Measurements from ENCODE around the gene OR5V1. TPM values are rescaled to one million over a fixed set of nuclear protein-coding genes. Genes with fewer than 3 reads are reported as not detected.
"Not testable (repeated sequence)": the region's sequence is repeated elsewhere in the genome, so short reads cannot be mapped to it uniquely, and the experiment has no call there.

Gene OR5V1
- total RNA-seq, 4 donors from 2014 or later: not detected

DNA sequence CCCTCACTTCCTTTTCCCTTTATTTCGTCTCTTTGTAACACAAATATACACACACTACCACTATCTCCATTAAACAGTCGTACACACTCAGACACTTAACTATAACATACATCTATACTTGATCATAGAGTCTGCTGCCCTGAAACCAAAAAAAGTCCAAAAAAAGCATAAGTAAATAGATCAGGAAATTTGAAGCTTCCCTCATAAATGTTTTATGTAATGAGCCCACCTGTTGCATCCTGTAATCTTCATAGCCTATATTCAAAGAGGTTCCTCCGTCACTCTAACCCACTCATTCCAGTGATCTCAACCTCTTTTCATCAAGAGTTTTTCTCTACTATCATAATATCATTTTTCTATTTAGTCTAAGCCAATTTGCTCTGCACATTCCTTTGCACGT is 19.9 kb upstream of the OR5V1 start:
- H3K4me1 ChIP-seq: no peaks in the 10 kb centered on the region
- H3K9me3 ChIP-seq: no peaks in the 10 kb centered on the region
- H3K4me3 ChIP-seq: no peak overlapping the region
- no peaks in the 10 kb centered on the region for H3K36me3 ChIP-seq
- DNase-seq (ENCODE audit: low spot score in 2 of 2): no peak
- WGBS, 2 donors: 68 to 69% methylated on average over 4 of the region's 4 CpGs
- TF ChIP-seq, protein P1, sequence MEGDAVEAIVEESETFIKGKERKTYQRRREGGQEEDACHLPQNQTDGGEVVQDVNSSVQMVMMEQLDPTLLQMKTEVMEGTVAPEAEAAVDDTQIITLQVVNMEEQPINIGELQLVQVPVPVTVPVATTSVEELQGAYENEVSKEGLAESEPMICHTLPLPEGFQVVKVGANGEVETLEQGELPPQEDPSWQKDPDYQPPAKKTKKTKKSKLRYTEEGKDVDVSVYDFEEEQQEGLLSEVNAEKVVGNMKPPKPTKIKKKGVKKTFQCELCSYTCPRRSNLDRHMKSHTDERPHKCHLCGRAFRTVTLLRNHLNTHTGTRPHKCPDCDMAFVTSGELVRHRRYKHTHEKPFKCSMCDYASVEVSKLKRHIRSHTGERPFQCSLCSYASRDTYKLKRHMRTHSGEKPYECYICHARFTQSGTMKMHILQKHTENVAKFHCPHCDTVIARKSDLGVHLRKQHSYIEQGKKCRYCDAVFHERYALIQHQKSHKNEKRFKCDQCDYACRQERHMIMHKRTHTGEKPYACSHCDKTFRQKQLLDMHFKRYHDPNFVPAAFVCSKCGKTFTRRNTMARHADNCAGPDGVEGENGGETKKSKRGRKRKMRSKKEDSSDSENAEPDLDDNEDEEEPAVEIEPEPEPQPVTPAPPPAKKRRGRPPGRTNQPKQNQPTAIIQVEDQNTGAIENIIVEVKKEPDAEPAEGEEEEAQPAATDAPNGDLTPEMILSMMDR (IDR thresholded peaks at IDR 0.05): no peak
- no peak for TF ChIP-seq POLR2A (IDR thresholded peaks at IDR 0.05)
- H3K27ac ChIP-seq: no peak overlapping the region
- no peaks in the 10 kb centered on the region for H3K27me3 ChIP-seq

DNA sequence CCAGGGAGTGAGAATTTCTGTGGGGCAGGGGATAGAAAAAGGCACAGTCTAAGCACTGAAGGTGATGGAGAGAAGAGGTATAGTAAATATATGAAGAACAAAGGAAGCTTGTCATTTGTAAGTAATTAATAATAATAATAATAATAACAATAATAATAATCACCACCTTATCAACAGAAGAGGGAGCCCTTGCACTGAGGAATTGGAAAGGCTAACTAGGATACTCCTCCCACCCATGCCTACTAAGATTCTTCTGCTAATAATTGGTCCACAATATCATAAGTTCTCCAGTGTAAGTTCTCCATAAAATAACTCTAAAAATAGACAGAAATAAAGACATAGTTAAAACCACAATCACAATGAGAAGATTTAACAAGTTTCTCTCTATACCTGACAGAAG is 7.3 kb upstream of the OR5V1 start:
- no peaks in the 10 kb centered on the region for H3K36me3 ChIP-seq
- H3K27ac ChIP-seq: no peak overlapping the region
- peaks cover 0 to 4% (median 0%) of the 10 kb centered on the region in 4 donors for H3K9me3 ChIP-seq
- no peak for TF ChIP-seq EP300 (IDR thresholded peaks at IDR 0.05)
- TF ChIP-seq, protein P1 (IDR thresholded peaks at IDR 0.05): no peak
- H3K4me1 ChIP-seq: no peaks in the 10 kb centered on the region
- no peak overlapping the region for H3K4me3 ChIP-seq
- H3K27me3 ChIP-seq: no peaks in the 10 kb centered on the region
- DNase-seq (ENCODE audit: low spot score in 2 of 2): no peak

- Histone ChIP-seq H3K4me3 (no peak within 1 kb of the TSS), H3K4me1 (no peaks in the 10 kb centered on the region), H3K27ac (no peak within 1 kb of the TSS), H3K36me3 (no peaks in the 10 kb centered on the region), H3K27me3 (no peaks in the 10 kb centered on the region), H3K9me3 (peaks cover 0 to 4% (median 0%) of the 10 kb centered on the region in 4 donors)
- no peak for DNase-seq (ENCODE audit: low spot score in 2 of 2)
- TF ChIP-seq EP300 (IDR thresholded peaks at IDR 0.05) (no peak), POLR2A (IDR thresholded peaks at IDR 0.05) (no peak)
- TF ChIP-seq, protein P1 (IDR thresholded peaks at IDR 0.05): no peak
- WGBS, 2 donors: 85 to 100% methylated on average over 1 of the region's 1 CpG
Observed at GRCh38 chr6:29375191-29375590, 6.5 kb upstream of the OR5V1 start, which contains the start of gene OR12D3. OR12D3 (minus strand) TSS chr6:29375291; CDS start chr6:29375287, 4 bp downstream.

- no peaks in the 10 kb centered on the region for H3K4me1 ChIP-seq
Observed at GRCh38 chr6:29355603-29356002, 13.1 kb downstream of the OR5V1 start.

DNA sequence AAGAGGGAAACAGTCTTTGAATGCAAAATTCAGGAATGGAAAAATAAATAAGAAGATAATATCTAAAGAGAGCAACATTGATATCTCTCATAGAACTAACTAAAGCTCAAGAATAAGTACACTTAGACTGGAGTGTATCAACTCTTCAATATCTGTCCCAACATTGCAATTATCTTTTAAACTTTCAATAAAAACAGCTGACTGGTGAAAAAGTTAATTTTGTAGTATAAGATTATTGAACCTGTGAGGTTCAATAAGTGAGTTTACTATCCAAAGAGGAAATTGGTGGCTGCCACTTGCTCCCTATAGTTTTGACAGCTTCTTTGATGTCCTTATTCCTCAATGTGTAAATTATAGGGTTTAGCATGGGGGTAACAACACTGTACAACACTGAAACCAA is 13.7 kb downstream of the OR5V1 start:
- no peaks in the 10 kb centered on the region for H3K36me3 ChIP-seq
- TF ChIP-seq POLR2A (IDR thresholded peaks at IDR 0.05) (no peak), EP300 (IDR thresholded peaks at IDR 0.05) (no peak)
- TF ChIP-seq, protein P1 (IDR thresholded peaks at IDR 0.05): no peak
- H3K27ac ChIP-seq: no peak overlapping the region
- DNase-seq (ENCODE audit: low spot score in 2 of 2): no peak
- no peak overlapping the region for H3K4me3 ChIP-seq
- no peaks in the 10 kb centered on the region for H3K27me3 ChIP-seq
- H3K9me3 ChIP-seq: peaks cover 0 to 17% (median 0%) of the 10 kb centered on the region in 4 donors
- no peaks in the 10 kb centered on the region for H3K4me1 ChIP-seq

More at GRCh38 chr6:29355603-29356002, 13.1 kb downstream of the OR5V1 start:
- no peak for DNase-seq (ENCODE audit: low spot score in 2 of 2)
- Histone ChIP-seq H3K9me3 (peaks cover 0 to 12% (median 0%) of the 10 kb centered on the region in 4 donors), H3K4me3 (no peak overlapping the region), H3K36me3 (no peaks in the 10 kb centered on the region), H3K27me3 (no peaks in the 10 kb centered on the region), H3K27ac (no peak overlapping the region)
- TF ChIP-seq, protein P1 (IDR thresholded peaks at IDR 0.05): no peak
- TF ChIP-seq EP300 (IDR thresholded peaks at IDR 0.05) (no peak), POLR2A (IDR thresholded peaks at IDR 0.05) (no peak)
- WGBS, 2 donors: 65 to 70% methylated on average over 1 of the region's 1 CpG

- WGBS, 2 donors: 94 to 96% methylated on average over 3 of the region's 3 CpGs
- not testable (repeated sequence) for H3K4me1 ChIP-seq; DNase-seq (ENCODE audit: low spot score in 2 of 2)
Observed at GRCh38 chr6:29349348-29349747, 19.3 kb downstream of the OR5V1 start.

More at GRCh38 chr6:29349348-29349747, 19.3 kb downstream of the OR5V1 start:
- H3K27ac ChIP-seq, H3K36me3 ChIP-seq, H3K27me3 ChIP-seq, H3K4me3 ChIP-seq: not testable (repeated sequence)
- H3K9me3 ChIP-seq: peaks cover 0 to 28% (median 0%) of the 10 kb centered on the region in 4 donors
